GM18505 (cell line): ENCODE results near the gene KIF14.
A peak's percentile ranks its signal among the peaks of the same experiment; 100 is the strongest.

Experiments used
- ATAC-seq: cut with Tn5 transposase; IDR thresholded peaks from one replicate; pipeline ENCODE4 v1.9.1; 2021; ENCODE audit not compliant: unreplicated experiment
- POLR2A ChIP-seq: IDR thresholded peaks from 4 replicates; pipeline ENCODE4 v1.6.1; 2011; ENCODE audit warnings: borderline replicate concordance; ENCODE audit not compliant: insufficient read depth, insufficient read length; ENCODE audit errors: extremely low read depth

Gene KIF14

GRCh38 chr1:200524092-200524491 lies 96.5 kb downstream of the KIF14 start:
- no peak for TF ChIP-seq POLR2A
- no peak for ATAC-seq

GRCh38 chr1:200520735-200521134 lies 99.8 kb downstream of the KIF14 start:
- no peak for TF ChIP-seq POLR2A
- no peak for ATAC-seq

- TF ChIP-seq POLR2A: no peak
- ATAC-seq: no peak
These were observed 102.0 kb downstream of the KIF14 start for GRCh38 chr1:200518524-200518923.

GRCh38 chr1:200512191-200512590 lies 108.4 kb downstream of the KIF14 start:
- ATAC-seq: no peak
- TF ChIP-seq POLR2A: no peak

GRCh38 chr1:200510228-200510623 lies 110.3 kb downstream of the KIF14 start:
- no peak for TF ChIP-seq POLR2A
- ATAC-seq: peak; percentile 77

GRCh38 chr1:200506471-200506870 lies 114.1 kb downstream of the KIF14 start:
- no peak for TF ChIP-seq POLR2A
- ATAC-seq: no peak

GRCh38 chr1:200505257-200505656 lies 115.3 kb downstream of the KIF14 start:
- no peak for TF ChIP-seq POLR2A
- ATAC-seq: no peak
